GM19043 (cell line): ENCODE results near the gene CA7.

Experiments
- ATAC-seq: cut with Tn5 transposase; IDR thresholded peaks from one replicate; pipeline ENCODE4 v1.9.1; 2021; ENCODE audit warnings: low read depth; ENCODE audit not compliant: unreplicated experiment

CA7 gene

DNA sequence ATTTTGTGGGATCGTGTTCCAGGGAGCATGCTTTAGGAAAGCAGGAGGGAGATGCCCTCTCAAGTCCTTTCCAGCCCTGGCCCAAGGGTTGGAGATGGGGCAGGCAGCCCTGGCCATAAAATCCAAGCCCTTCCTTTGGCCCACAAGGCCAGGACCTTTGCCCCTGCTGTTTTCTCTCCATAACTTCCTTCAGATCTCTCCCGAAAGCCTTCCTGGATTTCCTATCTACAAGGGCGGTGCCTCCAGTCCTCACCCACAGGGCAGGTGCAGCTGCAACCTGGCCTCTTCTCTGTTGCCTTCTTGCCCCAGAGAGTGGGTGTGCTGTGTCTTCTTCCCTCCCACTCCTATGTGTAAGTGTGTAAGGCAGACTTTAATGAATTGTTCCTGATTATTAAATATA, 27.6 kb downstream of the CA7 start:
- ATAC-seq, result no peak

GRCh38 chr16:66872559-66872942, 28.3 kb downstream of the CA7 start:
- ATAC-seq, result no peak

DNA sequence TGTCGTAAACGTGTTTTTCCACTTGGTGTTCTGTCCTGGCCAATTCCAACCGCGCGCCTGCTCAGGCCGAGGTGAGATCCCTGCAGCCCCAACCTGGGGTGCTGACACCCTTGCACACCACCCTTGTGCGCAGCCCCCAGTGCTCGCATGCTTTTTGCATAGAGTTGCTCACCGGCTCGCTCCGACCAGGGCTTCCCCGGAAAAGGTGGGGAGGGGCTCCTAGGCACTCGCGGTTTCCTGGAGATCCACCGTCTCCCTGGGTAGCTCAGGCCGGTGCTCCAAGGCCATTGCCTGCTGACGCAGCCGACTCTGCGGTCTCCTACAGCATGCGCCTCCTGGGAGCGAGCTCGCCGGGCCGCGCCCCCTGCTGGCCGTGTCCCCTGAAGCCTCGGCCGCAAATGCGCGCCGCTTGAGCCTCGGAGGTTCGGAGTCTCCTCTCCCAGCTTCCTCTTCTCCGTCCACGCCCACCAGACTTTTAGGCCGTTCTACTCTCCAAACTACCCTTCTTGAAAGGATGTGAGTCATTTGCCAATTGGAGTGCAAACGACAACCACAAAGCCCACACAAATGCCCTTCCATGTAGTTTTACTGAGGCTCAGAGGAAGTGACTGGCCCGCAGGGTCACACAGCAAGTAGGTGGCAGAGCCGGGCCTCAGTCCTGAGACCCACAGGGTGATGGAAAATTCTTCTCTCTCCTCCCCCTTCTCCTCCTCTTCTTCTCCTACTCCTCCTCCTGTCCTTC, 28.9 kb downstream of the CA7 start:
- ATAC-seq, result peak; percentile 77

- no peak for ATAC-seq
These were observed 29.5 kb downstream of the CA7 start for GRCh38 chr16:66873685-66874055.

DNA sequence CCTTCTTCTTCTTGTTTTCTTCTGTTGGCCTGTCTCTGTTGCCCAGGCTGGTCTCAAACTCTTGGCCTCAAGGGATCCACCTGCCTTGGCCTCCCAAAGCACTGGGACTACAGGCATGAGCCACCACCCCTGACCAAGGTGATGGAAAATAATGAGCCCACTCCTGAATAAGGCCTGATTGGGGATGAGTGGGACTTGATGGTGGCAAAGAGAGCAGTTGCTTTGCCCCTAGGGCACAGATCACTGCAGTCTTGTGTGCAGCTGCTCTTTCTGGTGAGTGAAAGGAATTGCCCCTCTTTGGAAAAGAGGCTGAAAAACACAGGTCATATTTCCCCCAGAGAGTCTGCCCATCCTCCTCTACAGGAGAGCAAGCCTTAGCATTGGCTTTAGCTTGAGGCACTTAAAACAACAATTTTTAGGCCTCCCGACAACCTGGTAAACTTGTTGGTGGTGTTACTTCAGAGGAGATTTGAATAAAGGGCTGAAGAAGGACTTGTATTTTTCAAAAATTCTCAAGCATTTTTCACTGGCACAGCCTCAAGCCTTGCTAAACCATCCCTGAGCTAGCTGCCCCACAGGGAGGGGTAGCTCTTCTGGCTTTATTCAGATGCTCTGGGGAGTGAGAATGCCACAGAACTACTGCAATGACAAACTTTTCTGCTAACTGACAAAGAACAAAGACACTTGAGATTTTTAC, 30.0 kb downstream of the CA7 start:
- ATAC-seq, result no peak

- no peak for ATAC-seq
These were observed 33.9 kb downstream of the CA7 start for GRCh38 chr16:66878067-66878466.

GRCh38 chr16:66880288-66881013, 36.2 kb downstream of the CA7 start, which contains the start of gene PDP2:
TSS of gene PDP2 (plus strand) at chr16:66880515. CDS start at chr16:66884285, 3,770 bp downstream.
- peak; percentile 97 for ATAC-seq

GRCh38 chr16:66881014-66881417, 36.8 kb downstream of the CA7 start:
- ATAC-seq, result no peak

DNA sequence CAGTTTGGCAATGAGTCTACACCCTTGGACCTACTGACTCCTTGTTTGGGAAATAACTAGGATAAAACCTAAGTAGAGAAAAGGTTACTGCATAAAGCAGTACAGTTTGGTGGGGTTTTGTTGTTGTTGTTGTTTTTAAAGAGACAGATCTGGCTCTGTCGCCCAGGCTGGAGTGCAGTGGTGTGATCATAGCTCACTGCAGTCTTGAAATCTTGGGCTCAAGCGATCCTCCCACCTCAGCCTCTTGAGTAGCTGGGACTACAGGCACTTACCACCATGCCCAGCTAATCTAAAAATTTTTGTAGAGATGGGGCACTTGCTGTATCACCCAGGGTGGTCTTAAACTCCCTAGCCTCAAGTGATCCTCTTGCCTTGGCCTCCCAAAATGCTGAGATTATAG, 37.3 kb downstream of the CA7 start:
- ATAC-seq, result no peak

GRCh38 chr16:66881964-66882508, 37.8 kb downstream of the CA7 start:
- no peak for ATAC-seq

DNA sequence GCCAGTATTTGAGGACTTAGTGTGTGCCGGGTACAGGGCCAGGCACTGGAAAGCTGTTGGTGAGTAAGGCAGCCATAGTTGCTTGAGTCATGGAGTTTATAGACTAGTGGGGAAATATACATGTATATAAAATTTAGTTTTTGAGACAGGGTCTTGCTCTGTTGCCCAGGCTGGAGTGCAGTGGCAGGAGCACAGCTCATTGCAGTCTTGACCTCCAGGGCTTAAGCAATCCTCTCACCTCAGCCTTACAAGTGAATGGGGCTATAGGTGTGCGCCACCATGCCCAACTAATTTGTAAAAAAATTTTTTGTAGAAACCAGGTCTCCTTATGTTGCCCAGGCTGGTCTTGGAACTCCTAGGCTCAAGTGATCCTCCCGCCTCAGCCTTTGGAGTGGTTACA, 38.5 kb downstream of the CA7 start:
- ATAC-seq, result no peak

GRCh38 chr16:66885491-66885890, 41.3 kb downstream of the CA7 start:
- ATAC-seq, result no peak

DNA sequence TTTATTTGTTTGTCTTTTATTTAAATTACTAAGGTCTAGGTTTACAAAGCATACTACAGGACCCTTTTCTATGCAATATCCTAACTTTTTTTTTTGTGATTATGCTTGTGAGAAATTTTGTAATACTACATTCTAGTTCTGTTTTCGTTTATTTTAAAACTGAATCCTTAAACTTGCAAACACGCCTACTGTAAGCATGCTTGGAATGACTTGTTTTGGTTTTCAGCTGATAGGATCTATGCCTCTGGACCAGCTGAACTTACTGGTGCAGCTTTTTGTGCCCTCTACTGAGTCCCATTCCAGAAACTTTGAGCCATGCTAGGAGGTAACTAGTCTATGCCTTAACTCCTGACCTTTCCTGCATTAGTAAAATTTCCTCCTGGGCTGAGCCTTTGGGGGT, 42.1 kb downstream of the CA7 start:
- ATAC-seq, result no peak

GRCh38 chr16:66886914-66887313, 42.7 kb downstream of the CA7 start:
- ATAC-seq, result no peak

GRCh38 chr16:66888647-66889615, 44.7 kb downstream of the CA7 start:
- ATAC-seq, result no peak

- no peak for ATAC-seq
These were observed 45.4 kb downstream of the CA7 start for GRCh38 chr16:66889622-66890021.

GRCh38 chr16:66890799-66891198, 46.6 kb downstream of the CA7 start:
- no peak for ATAC-seq

- no peak for ATAC-seq
These were observed 47.1 kb downstream of the CA7 start for GRCh38 chr16:66891360-66891759.

DNA sequence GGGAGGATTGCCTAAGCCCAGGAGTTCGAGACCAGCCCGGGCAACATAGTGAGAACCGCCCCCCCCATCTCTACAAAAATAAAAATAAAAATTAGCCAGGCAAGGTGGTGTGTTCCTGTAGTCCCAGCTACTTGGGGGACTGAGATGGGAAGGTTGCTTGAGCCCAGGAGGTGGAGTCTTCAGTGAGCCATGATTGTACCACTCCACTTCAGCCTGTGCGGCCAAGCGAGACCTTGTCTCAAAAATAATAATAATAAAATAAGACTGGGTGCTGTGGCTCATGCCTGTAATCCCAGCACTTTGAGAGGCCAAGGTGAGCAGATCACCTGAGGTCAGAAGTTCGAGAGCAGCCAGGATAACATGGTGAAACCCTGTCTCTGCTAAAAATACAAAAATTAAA, 47.6 kb downstream of the CA7 start:
- no peak for ATAC-seq

DNA sequence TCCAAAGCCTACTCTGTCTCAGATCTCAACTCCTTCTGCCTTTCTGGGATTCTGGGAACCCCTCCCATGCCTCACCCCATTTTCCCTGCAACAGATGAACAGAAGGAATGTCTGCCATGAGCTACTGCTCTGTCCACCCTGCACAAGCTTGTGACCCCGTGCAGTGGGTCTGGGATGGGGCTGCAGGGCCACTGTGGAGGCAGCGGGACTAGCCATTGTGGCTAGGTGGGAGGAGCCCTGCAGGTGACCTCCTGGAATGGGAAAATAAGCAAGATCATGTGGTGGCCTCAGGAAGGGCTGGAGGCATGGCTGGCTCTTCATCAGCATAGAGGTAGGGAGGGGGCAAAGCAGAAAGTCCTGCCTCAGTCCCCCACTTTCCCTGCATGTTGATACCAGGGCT, 49.8 kb downstream of the CA7 start:
- no peak for ATAC-seq
